ENCODE data around the gene CXCL9.

The CXCL9 gene

GRCh38 chr4:76035799-76036380 lies 28.6 kb upstream of the CXCL9 start, which contains the start of gene CXCL11:
CXCL11 (minus strand) TSS chr4:76036070; CDS start chr4:76035987, 83 bp downstream.
- no peak within 1 kb of the TSS for H2AK5ac ChIP-seq (ENCODE audit: low read length)
- H4K5ac ChIP-seq (ENCODE audit: low read length), result no peak within 1 kb of the TSS
- H3K56ac ChIP-seq (ENCODE audit: low read length), result no peak within 1 kb of the TSS
- no peaks in the 10 kb centered on the region for H3K79me1 ChIP-seq (ENCODE audit: low read length)
- H3K4me2 ChIP-seq (ENCODE audit: low read length), result no peak within 1 kb of the TSS
- WGBS (ENCODE audit: extremely low coverage, insufficient coverage, low lambda C conversion rate), result no CpG with 5 or more reads among the region's 2 CpGs
- H3K4me1 ChIP-seq (ENCODE audit: control insufficient read depth, low read depth, low read length), result no peaks in the 10 kb centered on the region
- no peak within 1 kb of the TSS for H2BK5ac ChIP-seq (ENCODE audit: low read length)
- H3K36me3 ChIP-seq (ENCODE audit: control insufficient read depth, insufficient read depth, low read length), result no peaks in the 10 kb centered on the region
- no peaks in the 10 kb centered on the region for H3K79me2 ChIP-seq (ENCODE audit: control insufficient read depth, insufficient read depth, low read length)
- H3K9ac ChIP-seq (ENCODE audit: low read length), result no peak within 1 kb of the TSS
- H3K4me3 ChIP-seq (ENCODE audit: low read length), result no peak within 1 kb of the TSS
- no peak within 1 kb of the TSS for H2BK120ac ChIP-seq (ENCODE audit: low read depth, low read length)
- H2BK15ac ChIP-seq (replicated peaks; ENCODE audit: low read depth), result no peak within 1 kb of the TSS
- no peak within 1 kb of the TSS for H3K4ac ChIP-seq (ENCODE audit: low read depth, low read length)
- no peak for DNase-seq
- no peak within 1 kb of the TSS for H3K27ac ChIP-seq (ENCODE audit: low read depth, low read length)
- H3K27me3 ChIP-seq (ENCODE audit: insufficient read depth, low read length, poor library complexity), result no peaks in the 10 kb centered on the region
- H3K18ac ChIP-seq (ENCODE audit: low read length), result no peak within 1 kb of the TSS
- H4K8ac ChIP-seq (ENCODE audit: low read depth, low read length), result no peak within 1 kb of the TSS
- no peak within 1 kb of the TSS for H3K23ac ChIP-seq (ENCODE audit: low read length)

- H3K23ac ChIP-seq (ENCODE audit: low read length), result no peak overlapping the region
- H3K79me2 ChIP-seq (ENCODE audit: control insufficient read depth, insufficient read depth, low read length), result no peaks in the 10 kb centered on the region
- H4K8ac ChIP-seq (ENCODE audit: low read depth, low read length), result no peak overlapping the region
- no peak overlapping the region for H2BK15ac ChIP-seq (replicated peaks; ENCODE audit: low read depth)
- no peak overlapping the region for H3K4me3 ChIP-seq (ENCODE audit: low read length)
- H4K5ac ChIP-seq (ENCODE audit: low read length), result no peak overlapping the region
- no peak overlapping the region for H3K56ac ChIP-seq (ENCODE audit: low read length)
- no peak overlapping the region for H2AK5ac ChIP-seq (ENCODE audit: low read length)
- H3K9ac ChIP-seq (ENCODE audit: low read length), result no peak overlapping the region
- no peak overlapping the region for H3K18ac ChIP-seq (ENCODE audit: low read length)
- H3K79me1 ChIP-seq (ENCODE audit: low read length), result no peaks in the 10 kb centered on the region
- no peak overlapping the region for H3K4ac ChIP-seq (ENCODE audit: low read depth, low read length)
- WGBS (ENCODE audit: extremely low coverage, insufficient coverage, low lambda C conversion rate), result no CpG with 5 or more reads among the region's 3 CpGs
- no peak overlapping the region for H2BK5ac ChIP-seq (ENCODE audit: low read length)
- H3K27ac ChIP-seq (ENCODE audit: low read depth, low read length), result no peak overlapping the region
- H3K27me3 ChIP-seq (ENCODE audit: insufficient read depth, low read length, poor library complexity), result no peaks in the 10 kb centered on the region
- no peaks in the 10 kb centered on the region for H3K36me3 ChIP-seq (ENCODE audit: control insufficient read depth, insufficient read depth, low read length)
- no peaks in the 10 kb centered on the region for H3K4me1 ChIP-seq (ENCODE audit: control insufficient read depth, low read depth, low read length)
- H2BK120ac ChIP-seq (ENCODE audit: low read depth, low read length), result no peak overlapping the region
- H3K4me2 ChIP-seq (ENCODE audit: low read length), result no peak overlapping the region
- no peak for DNase-seq
Observed at GRCh38 chr4:76035141-76035540, 27.8 kb upstream of the CXCL9 start.

DNA sequence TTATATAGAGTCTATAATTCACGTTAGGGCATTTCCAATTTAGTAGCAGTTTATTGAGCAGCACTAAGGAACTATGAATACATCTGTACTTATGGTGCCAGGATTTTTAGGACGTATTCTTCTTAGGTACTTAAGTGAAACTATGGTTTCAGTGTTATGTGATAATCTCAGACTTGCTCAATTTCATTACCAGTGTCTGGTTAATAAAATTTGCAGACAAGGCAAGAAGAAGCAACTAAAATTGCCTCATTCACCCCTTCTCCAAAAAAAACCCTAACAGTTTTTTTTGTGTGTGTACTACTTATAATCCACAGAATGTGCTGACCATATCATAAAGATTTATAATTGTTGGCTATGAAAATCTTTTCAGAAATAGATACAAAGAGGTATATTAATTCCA lies 22.0 kb upstream of the CXCL9 start:
- H3K79me1 ChIP-seq (ENCODE audit: low read length), result no peaks in the 10 kb centered on the region
- no peak overlapping the region for H2AK5ac ChIP-seq (ENCODE audit: low read length)
- H3K18ac ChIP-seq (ENCODE audit: low read length), result no peak overlapping the region
- H3K4me1 ChIP-seq (ENCODE audit: control insufficient read depth, low read depth, low read length), result no peaks in the 10 kb centered on the region
- H2BK120ac ChIP-seq (ENCODE audit: low read depth, low read length), result no peak overlapping the region
- no peak overlapping the region for H2BK5ac ChIP-seq (ENCODE audit: low read length)
- no peak overlapping the region for H3K4me3 ChIP-seq (ENCODE audit: low read length)
- no peaks in the 10 kb centered on the region for H3K27me3 ChIP-seq (ENCODE audit: insufficient read depth, low read length, poor library complexity)
- no peak overlapping the region for H4K8ac ChIP-seq (ENCODE audit: low read depth, low read length)
- no peak overlapping the region for H3K56ac ChIP-seq (ENCODE audit: low read length)
- no peak for DNase-seq
- no peak overlapping the region for H3K4ac ChIP-seq (ENCODE audit: low read depth, low read length)
- H3K36me3 ChIP-seq (ENCODE audit: control insufficient read depth, insufficient read depth, low read length), result no peaks in the 10 kb centered on the region
- H3K27ac ChIP-seq (ENCODE audit: low read depth, low read length), result no peak overlapping the region
- H3K9ac ChIP-seq (ENCODE audit: low read length), result no peak overlapping the region
- H3K23ac ChIP-seq (ENCODE audit: low read length), result no peak overlapping the region
- H2BK15ac ChIP-seq (replicated peaks; ENCODE audit: low read depth), result no peak overlapping the region
- no peak overlapping the region for H4K5ac ChIP-seq (ENCODE audit: low read length)
- WGBS (ENCODE audit: extremely low coverage, insufficient coverage, low lambda C conversion rate), result no CpG with 5 or more reads among the region's 2 CpGs
- H3K4me2 ChIP-seq (ENCODE audit: low read length), result no peak overlapping the region
- no peaks in the 10 kb centered on the region for H3K79me2 ChIP-seq (ENCODE audit: control insufficient read depth, insufficient read depth, low read length)

- Histone ChIP-seq H4K5ac (ENCODE audit: low read length) (no peak overlapping the region), H2BK15ac (replicated peaks; ENCODE audit: low read depth) (no peak overlapping the region), H3K4me3 (ENCODE audit: low read length) (no peak overlapping the region), H3K4me1 (ENCODE audit: control insufficient read depth, low read depth, low read length) (no peaks in the 10 kb centered on the region), H3K36me3 (ENCODE audit: control insufficient read depth, insufficient read depth, low read length) (no peaks in the 10 kb centered on the region), H3K4me2 (ENCODE audit: low read length) (no peak overlapping the region), H2AK5ac (ENCODE audit: low read length) (no peak overlapping the region), H3K23ac (ENCODE audit: low read length) (no peak overlapping the region), H3K79me2 (ENCODE audit: control insufficient read depth, insufficient read depth, low read length) (no peaks in the 10 kb centered on the region), H4K8ac (ENCODE audit: low read depth, low read length) (no peak overlapping the region), H2BK5ac (ENCODE audit: low read length) (no peak overlapping the region), H3K9ac (ENCODE audit: low read length) (no peak overlapping the region), H3K4ac (ENCODE audit: low read depth, low read length) (no peak overlapping the region), H3K79me1 (ENCODE audit: low read length) (no peaks in the 10 kb centered on the region), H3K56ac (ENCODE audit: low read length) (no peak overlapping the region), H3K18ac (ENCODE audit: low read length) (no peak overlapping the region), H3K27ac (ENCODE audit: low read depth, low read length) (no peak overlapping the region), H2BK120ac (ENCODE audit: low read depth, low read length) (no peak overlapping the region), H3K27me3 (ENCODE audit: insufficient read depth, low read length, poor library complexity) (no peaks in the 10 kb centered on the region)
- no CpG with 5 or more reads among the region's 6 CpGs for WGBS (ENCODE audit: extremely low coverage, insufficient coverage, low lambda C conversion rate)
- DNase-seq, result no peak
Observed at GRCh38 chr4:76028350-76028765, 21.0 kb upstream of the CXCL9 start.

DNA sequence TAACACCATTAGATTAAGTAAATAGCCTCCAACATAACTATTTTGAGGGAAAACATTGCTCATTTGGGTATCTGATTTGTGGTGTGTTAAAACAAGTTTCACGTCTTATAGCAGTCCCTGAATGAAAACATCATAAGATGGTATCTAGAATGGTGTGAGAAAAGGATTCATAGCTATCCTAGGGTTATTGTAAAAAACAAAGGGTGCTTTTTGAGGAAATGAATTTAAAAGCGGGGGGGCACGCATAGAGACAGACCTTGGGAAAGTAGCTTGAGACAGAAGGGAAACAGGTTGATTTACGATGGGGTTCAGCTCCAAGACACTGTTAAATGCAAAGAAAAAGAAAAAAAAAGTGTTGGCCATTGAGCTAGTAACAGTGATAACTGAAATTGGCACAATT lies 16.8 kb upstream of the CXCL9 start:
- Histone ChIP-seq H3K4me2 (ENCODE audit: low read length) (no peak overlapping the region), H3K79me2 (ENCODE audit: control insufficient read depth, insufficient read depth, low read length) (no peaks in the 10 kb centered on the region), H2BK15ac (replicated peaks; ENCODE audit: low read depth) (no peak overlapping the region), H2BK120ac (ENCODE audit: low read depth, low read length) (no peak overlapping the region), H3K4ac (ENCODE audit: low read depth, low read length) (no peak overlapping the region), H3K27me3 (ENCODE audit: insufficient read depth, low read length, poor library complexity) (no peaks in the 10 kb centered on the region), H3K9ac (ENCODE audit: low read length) (no peak overlapping the region), H3K27ac (ENCODE audit: low read depth, low read length) (no peak overlapping the region), H3K18ac (ENCODE audit: low read length) (no peak overlapping the region), H3K23ac (ENCODE audit: low read length) (no peak overlapping the region), H3K56ac (ENCODE audit: low read length) (no peak overlapping the region), H3K36me3 (ENCODE audit: control insufficient read depth, insufficient read depth, low read length) (no peaks in the 10 kb centered on the region), H2AK5ac (ENCODE audit: low read length) (no peak overlapping the region), H3K4me3 (ENCODE audit: low read length) (no peak overlapping the region), H4K8ac (ENCODE audit: low read depth, low read length) (no peak overlapping the region), H2BK5ac (ENCODE audit: low read length) (no peak overlapping the region), H4K5ac (ENCODE audit: low read length) (no peak overlapping the region), H3K79me1 (ENCODE audit: low read length) (no peaks in the 10 kb centered on the region), H3K4me1 (ENCODE audit: control insufficient read depth, low read depth, low read length) (no peaks in the 10 kb centered on the region)
- no CpG with 5 or more reads among the region's 4 CpGs for WGBS (ENCODE audit: extremely low coverage, insufficient coverage, low lambda C conversion rate)
- DNase-seq, result no peak

DNA sequence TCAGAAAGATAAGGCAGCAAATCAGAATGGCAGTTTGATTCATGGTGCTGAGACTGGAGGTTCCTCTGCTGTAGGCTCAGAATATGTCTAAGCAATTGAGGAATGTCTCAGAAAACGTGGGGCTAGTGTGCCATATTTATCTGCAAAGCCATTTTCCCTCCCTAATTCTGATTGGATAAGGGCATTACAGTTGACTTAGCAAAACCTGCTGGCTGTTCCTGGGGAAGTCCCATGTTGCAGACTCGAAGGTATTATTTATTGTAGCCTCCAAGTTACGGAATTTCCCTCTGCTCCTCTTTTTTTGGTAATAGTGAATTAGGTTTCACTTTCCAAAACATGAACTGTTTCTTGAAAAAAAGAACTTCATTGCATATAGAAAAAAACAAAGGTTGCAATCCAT lies 16.1 kb upstream of the CXCL9 start, which contains the start of gene CXCL10:
Gene CXCL10 (minus strand): TSS at position 109 of the 400 bp plus-strand sequence. CDS start 66 bp downstream, at position 43.
- Histone ChIP-seq H3K9ac (ENCODE audit: low read length) (no peak within 1 kb of the TSS), H3K56ac (ENCODE audit: low read length) (no peak within 1 kb of the TSS), H3K4me1 (ENCODE audit: control insufficient read depth, low read depth, low read length) (no peaks in the 10 kb centered on the region), H2AK5ac (ENCODE audit: low read length) (no peak within 1 kb of the TSS), H3K27ac (ENCODE audit: low read depth, low read length) (no peak within 1 kb of the TSS), H3K4me2 (ENCODE audit: low read length) (no peak within 1 kb of the TSS), H3K4me3 (ENCODE audit: low read length) (no peak within 1 kb of the TSS), H3K79me1 (ENCODE audit: low read length) (no peaks in the 10 kb centered on the region), H3K36me3 (ENCODE audit: control insufficient read depth, insufficient read depth, low read length) (no peaks in the 10 kb centered on the region), H2BK5ac (ENCODE audit: low read length) (no peak within 1 kb of the TSS), H3K23ac (ENCODE audit: low read length) (no peak within 1 kb of the TSS), H3K4ac (ENCODE audit: low read depth, low read length) (no peak within 1 kb of the TSS), H4K5ac (ENCODE audit: low read length) (no peak within 1 kb of the TSS), H3K18ac (ENCODE audit: low read length) (no peak within 1 kb of the TSS), H2BK15ac (replicated peaks; ENCODE audit: low read depth) (no peak within 1 kb of the TSS), H3K27me3 (ENCODE audit: insufficient read depth, low read length, poor library complexity) (no peaks in the 10 kb centered on the region), H2BK120ac (ENCODE audit: low read depth, low read length) (no peak within 1 kb of the TSS), H4K8ac (ENCODE audit: low read depth, low read length) (no peak within 1 kb of the TSS), H3K79me2 (ENCODE audit: control insufficient read depth, insufficient read depth, low read length) (no peaks in the 10 kb centered on the region)
- DNase-seq, result no peak
- WGBS (ENCODE audit: extremely low coverage, insufficient coverage, low lambda C conversion rate), result no CpG with 5 or more reads among the region's 3 CpGs
